HG03175 (cell line): ENCODE data around the gene LTBP1.

Experiments
- ATAC-seq: cut with Tn5 transposase; IDR thresholded peaks from one replicate; pipeline ENCODE4 v1.9.1; 2021; ENCODE audit warnings: mild to moderate bottlenecking, moderate library complexity; ENCODE audit not compliant: unreplicated experiment

The LTBP1 gene

DNA sequence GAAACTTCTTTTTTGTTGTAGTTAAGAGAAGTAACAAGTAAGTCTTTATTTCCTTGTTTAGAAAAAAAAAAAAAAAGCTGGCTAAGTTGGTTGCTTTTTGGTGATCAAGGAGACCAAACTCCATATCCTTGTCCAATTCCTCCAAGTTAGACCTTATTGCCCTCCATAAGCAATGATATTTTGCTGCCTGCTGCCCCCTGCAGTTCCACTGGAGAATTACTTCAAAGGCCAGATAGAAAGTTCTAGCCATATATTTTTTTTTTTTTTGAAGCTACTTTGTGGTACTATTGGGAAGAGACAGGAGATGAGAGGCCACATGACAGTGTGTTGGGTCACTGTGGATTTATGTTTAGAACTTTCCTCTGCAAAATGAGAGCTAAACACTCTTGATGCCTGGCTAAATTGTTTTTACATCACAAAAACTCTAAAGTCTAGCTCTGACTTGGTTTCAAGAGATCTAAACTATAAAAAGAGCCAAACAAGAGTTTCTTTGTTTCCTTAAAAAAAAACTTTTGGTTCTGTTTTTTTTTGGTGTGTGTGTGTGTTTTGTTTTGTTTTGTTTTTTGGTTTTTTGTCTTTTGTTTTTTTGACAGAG is 449.0 kb downstream of the LTBP1 start:
- no peak for ATAC-seq

DNA sequence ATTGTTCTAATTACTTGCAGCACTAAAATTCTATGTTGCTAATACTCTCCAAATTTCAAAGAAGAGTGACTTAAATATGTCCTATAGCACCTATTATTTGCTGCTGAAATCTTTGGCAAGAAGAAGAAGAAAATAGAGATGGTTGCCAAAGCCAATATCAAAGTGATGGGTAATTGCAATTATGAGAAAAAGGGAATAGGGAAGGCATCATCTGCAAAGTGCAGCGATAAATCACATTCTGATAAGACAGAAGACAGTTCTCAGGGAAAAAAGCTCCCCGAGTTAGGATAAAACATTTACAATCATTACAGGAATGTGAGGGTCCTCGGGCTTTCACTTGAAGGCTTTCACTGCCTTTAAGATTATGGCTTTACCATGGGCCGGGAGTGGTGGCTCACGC is 457.6 kb downstream of the LTBP1 start:
- no peak for ATAC-seq

DNA sequence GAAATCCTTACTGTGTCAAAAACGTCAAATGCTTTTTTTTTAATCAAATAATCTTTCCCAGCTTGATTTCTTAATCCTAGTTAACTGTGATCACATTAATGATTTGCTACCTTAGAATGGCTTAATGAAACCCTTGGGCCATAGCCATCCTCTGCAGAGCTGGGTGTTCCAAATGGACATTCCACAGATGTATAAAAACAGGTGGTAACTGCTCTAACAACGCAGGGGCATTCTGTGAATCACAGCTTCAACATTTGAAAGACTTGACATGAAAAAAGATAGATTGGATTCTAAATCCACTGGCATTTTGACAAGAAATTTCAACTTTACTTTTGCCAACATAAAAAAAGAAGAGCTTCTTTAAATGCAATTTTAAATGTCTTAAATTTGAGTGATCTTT is 459.9 kb downstream of the LTBP1 start:
- no peak for ATAC-seq

DNA sequence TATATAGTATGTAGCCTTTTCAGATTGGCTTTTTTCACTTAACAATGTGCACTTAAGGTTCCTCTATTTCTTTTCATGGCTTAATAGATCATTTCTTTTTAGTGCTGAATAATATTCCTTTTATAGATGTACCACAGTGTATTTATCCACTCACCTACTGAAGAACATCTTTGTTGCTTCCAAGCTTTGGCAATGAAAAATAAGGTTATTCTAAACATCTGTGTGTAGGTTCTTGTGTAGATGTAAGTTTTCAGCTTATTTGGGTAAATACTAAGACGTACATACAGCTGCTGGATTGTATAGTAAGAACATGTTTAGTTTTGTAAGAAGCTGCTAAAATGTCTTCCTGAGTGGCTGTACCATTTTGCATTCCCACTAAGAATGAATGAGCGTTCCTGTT is 461.4 kb downstream of the LTBP1 start:
- no peak for ATAC-seq

DNA sequence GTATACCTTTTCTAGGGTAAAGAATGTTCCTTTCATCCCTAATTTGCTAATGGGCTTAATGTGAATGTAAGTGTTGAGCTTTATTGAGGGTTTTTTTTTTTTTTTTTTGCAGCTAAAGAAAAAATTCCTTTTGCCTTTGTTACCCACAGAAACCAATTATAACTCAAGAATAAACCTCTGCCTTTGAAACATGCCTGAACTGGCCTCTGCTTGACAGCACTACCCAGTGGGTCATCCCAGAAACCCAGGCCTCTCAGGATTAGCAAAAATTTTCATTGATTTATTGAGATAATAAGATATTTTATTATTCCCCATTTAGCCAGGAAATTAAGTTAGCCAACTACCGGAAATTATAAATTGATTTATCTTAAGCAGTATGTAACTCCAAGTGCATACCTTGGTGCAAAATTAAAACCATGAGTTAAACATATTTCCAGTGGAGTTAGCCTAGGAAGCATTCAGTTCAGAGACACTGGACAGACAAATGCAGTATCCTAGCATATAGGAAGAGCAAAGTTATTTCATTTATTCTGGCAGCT is 462.7 kb downstream of the LTBP1 start:
- no peak for ATAC-seq

DNA sequence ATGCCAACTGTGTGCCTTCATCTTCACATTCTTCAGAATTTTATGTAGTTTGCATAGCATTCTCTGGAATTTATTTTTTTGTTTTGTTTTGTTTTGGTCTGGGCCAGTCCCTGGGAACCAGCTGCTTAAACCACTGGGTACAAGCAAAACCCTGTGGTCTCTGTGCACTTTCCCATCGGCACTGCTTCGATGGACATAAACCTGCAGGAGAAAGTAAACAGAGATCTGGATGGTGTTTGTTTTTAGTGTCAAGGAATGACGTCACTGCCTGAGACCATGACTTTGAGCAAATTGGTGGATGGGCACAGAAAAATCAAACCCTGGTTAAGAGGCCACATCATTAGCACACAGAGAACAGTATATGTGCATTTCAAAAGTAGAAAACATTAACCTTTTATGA is 465.0 kb downstream of the LTBP1 start:
- ATAC-seq, result no peak

DNA sequence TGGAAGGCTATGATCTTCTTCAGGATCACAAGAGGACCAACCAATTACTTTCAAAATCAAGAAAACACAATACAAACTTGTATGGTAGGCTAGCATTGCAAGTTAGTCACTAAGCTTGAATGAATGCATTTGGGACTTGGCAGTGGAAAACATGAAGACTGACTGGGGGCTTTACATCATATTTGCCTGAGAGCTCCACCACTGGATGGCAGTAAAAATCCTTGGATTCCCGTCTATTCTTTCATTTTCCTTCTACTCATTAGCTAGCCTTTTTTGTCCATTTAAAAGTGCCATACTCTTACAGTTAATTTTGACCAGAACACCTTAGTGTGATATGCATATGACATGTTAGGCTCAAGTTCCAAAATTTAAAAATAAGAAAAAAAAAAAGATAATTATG is 466.2 kb downstream of the LTBP1 start:
- no peak for ATAC-seq

DNA sequence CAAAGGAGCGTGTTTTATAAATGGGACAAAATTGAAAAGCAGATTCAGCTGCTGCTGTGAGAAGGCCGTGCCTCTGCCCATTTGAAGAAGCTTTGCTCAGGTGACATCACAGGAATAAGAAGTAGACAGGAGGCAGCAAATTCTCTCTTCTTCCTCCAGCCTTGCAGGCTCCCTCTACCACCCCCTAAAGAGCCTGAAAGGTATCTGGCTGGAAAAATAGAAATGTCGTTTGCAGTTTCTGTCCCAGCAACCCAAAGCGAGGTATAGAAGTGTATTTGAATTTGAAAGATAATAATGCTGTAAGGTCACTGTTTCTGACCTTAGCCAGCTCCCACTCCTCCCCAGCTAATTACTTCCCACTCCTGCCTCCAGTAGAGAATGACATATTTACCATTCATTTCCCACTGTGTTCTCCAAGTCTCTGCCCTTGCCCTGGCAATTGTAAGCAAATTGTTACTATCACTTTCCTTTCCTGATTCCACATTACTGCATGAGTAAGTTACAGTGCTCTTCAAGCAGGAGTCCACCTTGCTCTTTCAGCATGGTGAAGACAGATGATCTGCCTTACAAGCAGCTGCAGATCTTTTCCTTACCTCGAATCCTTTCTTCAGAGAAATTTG is 472.9 kb downstream of the LTBP1 start:
- no peak for ATAC-seq

DNA sequence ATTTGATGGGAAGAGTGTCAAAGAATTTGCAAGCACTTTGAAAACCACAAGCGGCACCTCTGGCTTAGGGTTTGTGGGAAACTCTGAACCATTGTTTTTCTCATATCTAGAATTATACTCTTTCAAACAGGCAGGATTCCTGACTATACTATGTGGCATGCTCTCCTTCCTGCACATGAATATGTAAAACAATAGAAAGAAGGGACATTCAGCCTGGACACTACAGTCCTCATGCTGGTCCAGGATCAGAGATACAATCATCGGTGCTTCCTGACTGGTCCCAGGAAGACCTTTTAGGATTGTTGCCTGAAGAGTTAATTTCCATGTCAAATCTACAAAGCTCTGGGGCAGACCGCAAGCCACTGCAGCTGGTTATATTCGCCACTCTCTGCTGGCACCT is 474.0 kb downstream of the LTBP1 start:
- ATAC-seq, result no peak

DNA sequence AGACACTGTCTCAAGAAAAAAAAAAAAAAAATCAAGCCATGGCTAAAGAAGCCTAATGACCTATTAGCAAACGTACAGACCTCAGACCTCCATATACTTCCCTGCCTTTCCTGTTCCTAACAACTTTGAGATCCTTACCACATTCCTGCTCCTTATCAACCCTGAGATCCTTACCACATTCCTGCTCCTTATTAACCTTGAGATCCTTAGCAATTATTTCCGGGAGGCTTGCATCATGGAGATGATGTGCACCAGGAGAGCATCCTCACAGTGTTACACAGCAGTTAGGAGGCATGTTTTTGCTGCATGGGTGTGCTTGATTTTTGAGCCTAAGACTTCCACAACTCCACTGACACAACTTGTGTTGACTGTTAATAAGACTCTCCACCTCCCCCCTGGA is 475.1 kb downstream of the LTBP1 start:
- no peak for ATAC-seq

DNA sequence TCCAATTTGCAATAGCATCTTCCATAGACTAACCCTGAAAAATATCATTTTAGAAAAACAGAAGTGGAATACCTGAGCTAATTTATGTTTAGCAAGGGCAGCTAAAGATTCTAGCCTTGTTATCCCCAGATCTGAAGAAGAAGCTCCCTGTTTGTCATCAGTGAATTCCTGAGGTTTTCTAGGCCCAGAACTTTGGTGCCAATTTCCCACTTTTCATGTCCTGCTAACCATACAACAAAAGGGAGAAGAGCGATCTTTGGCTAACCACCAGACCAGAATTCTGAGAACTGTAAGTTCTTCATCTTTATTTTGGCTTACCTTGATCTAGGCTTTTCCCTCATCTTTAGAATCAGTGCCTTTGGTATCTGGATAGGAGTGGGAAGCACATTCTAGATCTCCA is 478.4 kb downstream of the LTBP1 start:
- ATAC-seq, result no peak

DNA sequence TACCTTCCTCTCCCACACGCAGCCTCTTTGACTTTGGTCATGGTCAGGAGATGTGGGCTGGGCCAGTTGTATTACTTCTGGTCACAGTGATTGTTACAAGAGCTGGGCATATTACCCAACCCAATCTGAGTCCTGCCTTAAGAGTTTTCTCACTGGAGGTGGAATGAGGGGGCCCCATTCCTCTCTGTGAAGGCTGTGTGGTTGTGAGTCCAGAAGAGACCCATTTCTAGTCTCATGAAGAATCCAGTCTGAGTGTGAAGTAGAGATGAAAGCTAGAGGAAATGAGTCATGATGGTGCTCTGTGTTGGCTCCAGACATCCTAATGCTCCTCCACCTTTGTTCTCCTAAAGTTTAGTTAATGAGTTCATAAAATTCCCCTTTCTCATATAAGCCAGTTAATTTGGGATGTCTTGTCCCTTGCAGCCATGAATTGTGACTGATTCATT is 478.9 kb downstream of the LTBP1 start:
- no peak for ATAC-seq

DNA sequence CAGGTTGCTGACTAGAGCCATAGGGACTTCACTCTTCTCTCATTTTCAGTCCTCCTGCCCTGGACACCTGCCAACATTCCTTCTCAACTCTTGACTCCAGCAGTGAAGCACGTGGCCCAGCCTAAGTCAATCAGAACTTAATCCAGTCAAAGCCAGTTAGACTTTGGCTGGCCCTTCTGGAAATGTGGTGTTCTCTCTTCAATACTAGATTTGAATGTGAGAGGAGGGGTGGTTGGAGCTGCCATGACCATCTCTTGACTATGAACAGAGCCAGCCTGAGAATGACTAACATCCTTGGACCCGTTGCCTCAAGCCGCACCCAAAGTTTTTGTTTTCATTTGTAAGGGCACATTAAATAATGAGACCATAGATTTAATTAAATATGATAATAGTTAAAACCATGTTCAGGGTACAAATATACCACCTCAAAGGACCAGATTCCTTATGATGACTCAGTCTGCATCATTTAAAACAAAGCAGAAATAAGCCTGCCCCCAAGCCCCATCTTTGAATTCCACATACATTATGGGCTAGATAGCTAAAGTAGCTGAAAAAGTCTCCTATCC is 480.0 kb downstream of the LTBP1 start:
- no peak for ATAC-seq

DNA sequence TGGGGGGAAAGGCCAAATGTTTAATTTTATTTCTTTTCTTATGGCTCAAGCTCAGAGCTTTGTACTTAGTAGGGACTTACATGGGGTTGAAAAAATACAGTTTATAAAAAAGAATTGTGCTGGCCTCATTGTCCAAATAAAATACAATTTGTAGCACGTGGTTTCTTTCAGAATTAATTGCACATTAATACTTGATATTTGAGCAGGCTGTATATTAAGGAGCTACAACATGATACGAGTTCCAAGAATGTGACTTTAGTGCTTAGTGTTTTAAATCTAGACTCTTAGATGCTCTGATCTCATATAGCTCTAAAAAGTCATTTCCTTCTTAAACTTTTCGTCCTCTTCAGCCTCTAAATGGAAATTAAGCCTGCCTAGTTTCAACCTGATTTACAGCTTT is 483.3 kb downstream of the LTBP1 start:
- ATAC-seq, result no peak

DNA sequence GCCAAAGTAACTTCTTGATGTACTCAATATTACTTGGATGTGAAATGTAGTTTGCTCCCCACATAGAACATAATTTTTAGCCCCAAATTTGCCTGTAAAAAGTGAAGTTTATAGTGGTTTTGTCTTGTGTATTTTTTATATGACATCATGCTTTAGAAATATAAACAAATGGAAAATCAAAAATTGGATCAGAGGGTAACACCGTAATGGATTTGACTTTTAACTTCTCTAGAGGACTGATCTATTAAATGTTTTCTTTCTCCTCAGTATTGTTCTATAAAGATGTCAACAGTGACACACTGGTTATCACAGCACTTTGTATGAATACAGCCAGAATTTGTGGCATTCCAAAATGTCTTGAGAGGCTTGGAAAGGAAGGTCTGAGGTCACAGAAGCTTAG is 484.1 kb downstream of the LTBP1 start:
- ATAC-seq, result no peak

DNA sequence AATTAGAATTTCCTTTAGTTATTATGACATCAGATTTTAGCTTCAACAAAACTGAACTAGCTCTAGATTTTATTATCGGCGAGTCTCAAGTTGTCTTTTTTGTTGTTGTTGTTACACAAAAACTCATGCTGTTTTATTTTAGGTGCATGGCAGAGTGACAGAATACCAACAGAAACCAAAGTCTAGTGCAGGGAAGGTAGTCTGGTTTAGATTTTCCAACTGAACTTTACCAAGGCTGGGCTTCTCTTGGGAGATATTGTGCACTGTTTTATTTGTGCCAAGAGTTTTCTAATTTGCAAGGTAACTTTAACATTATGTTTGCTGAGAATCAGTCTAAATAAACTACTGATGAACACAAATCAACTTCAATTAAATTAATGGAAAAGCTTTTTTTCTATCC is 486.1 kb downstream of the LTBP1 start:
- no peak for ATAC-seq

DNA sequence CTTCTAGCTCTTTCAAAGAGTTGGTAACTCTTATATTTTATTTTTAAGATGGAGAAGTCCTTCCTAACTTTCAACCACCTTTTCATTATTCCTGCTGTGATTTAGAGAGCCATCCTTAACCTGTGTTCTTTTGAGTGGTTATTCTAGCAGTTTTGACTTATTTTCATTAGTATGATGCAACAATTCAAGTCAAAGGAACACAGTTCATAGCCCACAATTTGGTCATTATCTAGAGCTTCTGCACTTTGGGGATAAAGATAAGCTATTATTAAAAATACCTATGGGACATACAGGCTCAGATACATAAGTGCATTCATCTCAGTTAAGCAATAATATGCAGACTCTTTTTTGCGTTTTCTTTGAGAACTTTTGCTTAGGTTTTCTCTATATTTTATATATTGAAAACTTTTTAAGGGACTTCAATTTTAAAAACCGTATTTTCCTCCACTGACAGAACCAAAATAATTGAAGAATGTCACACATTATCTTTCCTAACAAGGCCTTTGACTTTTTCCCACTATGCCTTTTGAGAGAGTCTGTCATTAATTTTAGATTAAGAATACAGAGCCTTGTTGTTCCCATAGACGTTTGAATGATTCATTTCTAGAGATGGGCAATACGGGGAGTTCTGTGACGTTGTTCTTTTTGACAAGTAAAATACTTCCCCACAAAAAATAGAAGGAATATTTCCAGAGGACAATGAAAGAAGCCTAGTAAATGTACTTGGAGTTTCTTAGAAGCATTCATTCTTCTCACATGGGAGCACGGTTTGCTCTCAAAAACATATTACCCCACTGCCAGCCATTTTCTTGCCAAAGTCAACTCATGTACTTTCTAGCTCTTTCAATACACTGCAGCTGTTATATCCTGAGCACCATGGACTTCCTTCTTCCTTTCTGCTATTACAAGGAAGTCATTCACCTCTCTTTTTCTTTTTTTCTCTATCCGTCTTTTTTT is 486.8 kb downstream of the LTBP1 start:
- no peak for ATAC-seq

DNA sequence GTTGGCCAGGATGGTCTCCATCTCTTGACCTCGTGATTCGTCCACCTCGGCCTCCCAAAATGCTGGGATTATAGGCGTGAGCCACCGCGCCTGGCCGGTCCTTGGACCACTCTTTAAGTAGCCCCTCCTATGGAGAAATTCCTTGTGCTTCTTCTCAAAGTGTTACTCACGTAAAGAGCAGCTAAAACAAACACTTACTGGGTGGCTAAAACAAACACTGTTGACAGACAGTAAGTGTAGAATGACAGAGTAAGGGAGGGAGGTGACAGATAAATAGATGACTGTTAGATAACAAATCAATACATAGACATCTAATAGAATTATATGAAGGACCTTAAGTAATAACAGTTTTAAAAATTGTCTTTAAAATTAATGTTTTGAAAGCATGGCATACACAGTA is 488.8 kb downstream of the LTBP1 start:
- no peak for ATAC-seq

DNA sequence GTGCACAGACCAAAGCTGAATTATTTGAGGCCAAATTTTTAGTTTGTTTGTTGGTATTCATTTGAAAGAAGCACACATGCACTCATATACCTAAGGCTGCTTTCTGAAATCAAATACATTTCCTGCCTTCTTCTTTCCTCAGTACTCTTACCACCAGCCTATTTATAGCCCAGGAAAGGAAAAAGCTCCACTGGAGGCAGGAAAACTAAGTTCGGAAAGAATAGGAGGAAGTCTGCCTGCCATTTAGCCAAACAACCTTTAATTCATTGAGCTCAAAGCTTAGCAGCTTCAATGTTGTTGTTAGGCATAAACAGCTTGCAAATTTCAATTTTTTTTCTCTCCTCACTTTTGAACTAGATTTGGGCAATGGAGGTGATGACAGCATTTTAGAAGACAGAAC is 489.3 kb downstream of the LTBP1 start:
- no peak for ATAC-seq

DNA sequence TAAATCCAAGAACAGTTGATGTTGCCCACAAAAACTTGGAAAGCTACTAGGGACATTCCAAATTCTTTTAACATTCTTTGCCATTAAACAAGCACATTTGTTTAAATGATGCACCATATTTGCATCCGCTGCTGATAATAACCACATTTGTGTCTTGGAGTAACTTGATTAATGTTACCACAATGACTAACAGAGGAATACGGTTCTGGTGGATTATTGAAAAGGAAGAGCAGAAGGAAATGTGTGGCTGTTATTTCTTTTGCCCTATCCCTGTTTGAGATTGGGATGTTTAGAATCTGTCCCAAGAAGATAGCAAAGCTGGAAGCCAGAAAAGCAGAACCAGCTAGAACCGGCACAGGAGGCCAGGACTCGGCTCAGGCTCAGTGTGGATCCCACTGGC is 490.5 kb downstream of the LTBP1 start:
- ATAC-seq, result no peak

DNA sequence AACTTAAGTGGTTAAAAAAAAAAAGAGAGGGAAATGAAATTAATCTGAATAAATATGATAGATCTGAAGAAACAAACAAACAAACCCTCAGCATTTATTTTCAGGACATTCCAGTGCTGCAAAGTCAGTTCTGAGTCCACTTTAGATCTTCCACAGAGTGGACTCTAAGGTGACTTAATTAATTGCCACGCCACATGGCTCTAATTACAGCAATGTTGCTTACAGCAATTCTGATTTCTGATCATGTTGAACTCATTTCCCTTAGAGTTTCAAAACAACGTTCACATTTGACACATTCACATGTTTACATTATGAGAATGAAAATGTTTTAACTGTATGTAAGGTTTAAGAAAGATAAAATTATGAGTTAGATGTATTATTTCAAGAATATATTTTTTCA is 491.1 kb downstream of the LTBP1 start:
- no peak for ATAC-seq
